Liver (tissue), 2 donors: Measurements from ENCODE around the gene FARP1.

ENCODE experiments used
- TF ChIP-seq, protein P1 (sequence below): fragments of 150-350 bp; IDR thresholded peaks from 2 replicates; pipeline ENCODE4 v1.5.1; 2017; ENCODE audit warnings: improper control_type of control experiment, low read depth, low read length; ENCODE audit not compliant: missing input control
- TF ChIP-seq, protein P2 (sequence below): IDR thresholded peaks from 2 replicates; pipeline ENCODE4 v1.6.1; 2016; ENCODE audit warnings: antibody characterized with exemption
- donor health status: healthy.

DNA sequence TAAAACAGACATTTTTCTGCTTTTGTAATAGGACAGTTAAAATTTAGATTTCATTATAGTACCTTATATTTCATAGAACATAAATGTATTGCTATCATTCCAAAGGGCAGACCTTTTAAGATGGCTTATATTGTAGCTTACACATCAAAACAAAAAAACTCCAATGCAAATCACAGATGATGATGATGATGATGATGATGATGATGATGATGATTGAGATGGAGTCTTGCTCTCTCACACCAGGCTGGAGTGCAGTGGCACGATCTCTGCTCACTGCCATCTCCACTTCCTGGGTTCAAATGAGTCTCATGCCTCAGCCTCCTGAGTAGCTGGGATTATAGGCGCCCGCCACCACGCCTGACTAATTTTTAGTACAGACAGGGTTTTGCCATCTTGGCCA, 224.1 kb downstream of the FARP1 start:
- TF ChIP-seq, protein P1, sequence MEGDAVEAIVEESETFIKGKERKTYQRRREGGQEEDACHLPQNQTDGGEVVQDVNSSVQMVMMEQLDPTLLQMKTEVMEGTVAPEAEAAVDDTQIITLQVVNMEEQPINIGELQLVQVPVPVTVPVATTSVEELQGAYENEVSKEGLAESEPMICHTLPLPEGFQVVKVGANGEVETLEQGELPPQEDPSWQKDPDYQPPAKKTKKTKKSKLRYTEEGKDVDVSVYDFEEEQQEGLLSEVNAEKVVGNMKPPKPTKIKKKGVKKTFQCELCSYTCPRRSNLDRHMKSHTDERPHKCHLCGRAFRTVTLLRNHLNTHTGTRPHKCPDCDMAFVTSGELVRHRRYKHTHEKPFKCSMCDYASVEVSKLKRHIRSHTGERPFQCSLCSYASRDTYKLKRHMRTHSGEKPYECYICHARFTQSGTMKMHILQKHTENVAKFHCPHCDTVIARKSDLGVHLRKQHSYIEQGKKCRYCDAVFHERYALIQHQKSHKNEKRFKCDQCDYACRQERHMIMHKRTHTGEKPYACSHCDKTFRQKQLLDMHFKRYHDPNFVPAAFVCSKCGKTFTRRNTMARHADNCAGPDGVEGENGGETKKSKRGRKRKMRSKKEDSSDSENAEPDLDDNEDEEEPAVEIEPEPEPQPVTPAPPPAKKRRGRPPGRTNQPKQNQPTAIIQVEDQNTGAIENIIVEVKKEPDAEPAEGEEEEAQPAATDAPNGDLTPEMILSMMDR: no peak
- TF ChIP-seq, protein P2, sequence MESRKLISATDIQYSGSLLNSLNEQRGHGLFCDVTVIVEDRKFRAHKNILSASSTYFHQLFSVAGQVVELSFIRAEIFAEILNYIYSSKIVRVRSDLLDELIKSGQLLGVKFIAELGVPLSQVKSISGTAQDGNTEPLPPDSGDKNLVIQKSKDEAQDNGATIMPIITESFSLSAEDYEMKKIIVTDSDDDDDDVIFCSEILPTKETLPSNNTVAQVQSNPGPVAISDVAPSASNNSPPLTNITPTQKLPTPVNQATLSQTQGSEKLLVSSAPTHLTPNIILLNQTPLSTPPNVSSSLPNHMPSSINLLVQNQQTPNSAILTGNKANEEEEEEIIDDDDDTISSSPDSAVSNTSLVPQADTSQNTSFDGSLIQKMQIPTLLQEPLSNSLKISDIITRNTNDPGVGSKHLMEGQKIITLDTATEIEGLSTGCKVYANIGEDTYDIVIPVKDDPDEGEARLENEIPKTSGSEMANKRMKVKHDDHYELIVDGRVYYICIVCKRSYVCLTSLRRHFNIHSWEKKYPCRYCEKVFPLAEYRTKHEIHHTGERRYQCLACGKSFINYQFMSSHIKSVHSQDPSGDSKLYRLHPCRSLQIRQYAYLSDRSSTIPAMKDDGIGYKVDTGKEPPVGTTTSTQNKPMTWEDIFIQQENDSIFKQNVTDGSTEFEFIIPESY: no peak
